SJSA1 (cell line): ENCODE results near the gene LRP2. TPM values are rescaled to one million over a fixed set of nuclear protein-coding genes. Genes with fewer than 3 reads are reported as not detected.
"Not testable (repeated sequence)": the region's sequence is repeated elsewhere in the genome, so short reads cannot be mapped to it uniquely, and the experiment has no call there.

Experiments used
- DNase-seq, 2 experiments: peaks; one replicate each; pipeline ENCODE4 v3.0.0-alpha.2; 2015 to 2020; ENCODE audit warnings: low spot score in 2 of 2, low read depth in 1 of 2
- H3K27ac ChIP-seq: fragments of 250-450 bp; sonication (Bioruptor Pico); 2 replicates; pipeline ENCODE4 v1.5.1; 2020; ENCODE audit warnings: mild to moderate bottlenecking, moderate library complexity
- H3K27me3 ChIP-seq: fragments of 250-450 bp; sonication (Bioruptor Pico); replicated peaks from 2 replicates; pipeline ENCODE4 v1.5.1; 2020; ENCODE audit warnings: mild to moderate bottlenecking, moderate library complexity
- H3K36me3 ChIP-seq: fragments of 250-450 bp; sonication (Bioruptor Pico); 2 replicates; pipeline ENCODE4 v1.5.1; 2020; ENCODE audit warnings: mild to moderate bottlenecking
- H3K4me1 ChIP-seq: fragments of 250-450 bp; sonication (Bioruptor Pico); replicated peaks from 2 replicates; pipeline ENCODE4 v1.6.1; 2021; ENCODE audit warnings: mild to moderate bottlenecking
- H3K4me3 ChIP-seq: fragments of 250-450 bp; sonication (Bioruptor Pico); 2 replicates; pipeline ENCODE4 v1.5.1; 2020; ENCODE audit warnings: mild to moderate bottlenecking
- H3K9me3 ChIP-seq: fragments of 250-450 bp; sonication (Bioruptor Pico); replicated peaks from 2 replicates; pipeline ENCODE4 v1.5.1; 2020; ENCODE audit warnings: mild to moderate bottlenecking
- total RNA-seq: library from RNA; depleted of rRNA; stranded (reverse); fragments of >200 nt; shearing (Covaris generic); gene quantifications from 2 replicates; pipeline ENCODE4 v1.2.3, GENCODE V29; 2014

LRP2 gene
- total RNA-seq, 1 experiment from 2014 or later, result 0.11 TPM

DNA sequence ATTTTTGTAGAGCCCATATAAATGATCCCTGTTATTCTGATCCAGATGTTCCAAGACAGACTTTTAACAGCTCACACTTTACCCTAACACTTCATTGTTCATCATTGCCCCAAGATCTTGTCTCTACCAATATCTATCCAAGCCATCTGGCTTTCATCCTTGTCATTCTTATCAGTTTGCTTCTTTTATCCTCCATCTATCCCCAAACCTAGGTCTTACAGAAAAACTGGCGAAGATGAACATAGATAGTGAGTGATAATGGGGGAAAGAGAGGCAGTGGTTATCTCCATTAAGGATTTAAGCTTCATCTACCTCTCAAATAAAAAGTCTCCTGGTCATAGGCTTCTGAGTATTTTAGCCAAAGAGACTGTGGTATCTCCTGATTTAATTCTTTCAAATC is 203.5 kb downstream of the LRP2 start:
- Histone ChIP-seq H3K36me3 (no peaks in the 10 kb centered on the region), H3K4me1 (no peaks in the 10 kb centered on the region), H3K27me3 (no peaks in the 10 kb centered on the region), H3K4me3 (no peak overlapping the region), H3K9me3 (no peaks in the 10 kb centered on the region), H3K27ac (no peak overlapping the region)
- DNase-seq, result no peak

DNA sequence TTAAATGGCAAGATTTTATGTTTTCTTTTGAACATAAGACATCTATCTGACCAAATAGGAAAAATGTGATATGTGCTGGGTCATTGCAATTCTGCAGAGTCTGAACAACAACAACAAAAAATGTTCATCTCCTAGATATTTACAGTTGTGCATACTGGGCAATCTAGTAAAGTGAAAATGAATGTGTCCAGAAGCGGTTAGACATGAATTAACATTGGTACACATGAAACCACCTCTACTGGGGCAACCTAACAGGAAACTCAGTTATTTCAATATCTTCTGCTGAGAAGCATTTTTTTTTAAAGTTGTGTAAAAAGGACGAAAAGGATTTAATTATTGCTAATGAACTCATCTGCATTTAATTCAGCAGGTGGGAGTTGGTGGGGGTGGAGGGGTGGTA is 216.1 kb downstream of the LRP2 start:
- H3K27me3 ChIP-seq, result no peaks in the 10 kb centered on the region
- no peak overlapping the region for H3K4me3 ChIP-seq
- no peak overlapping the region for H3K27ac ChIP-seq
- no peaks in the 10 kb centered on the region for H3K4me1 ChIP-seq
- H3K9me3 ChIP-seq, result no peaks in the 10 kb centered on the region
- no peak for DNase-seq
- no peaks in the 10 kb centered on the region for H3K36me3 ChIP-seq

GRCh38 chr2:169143998-169144397 is 218.3 kb downstream of the LRP2 start:
- H3K9me3 ChIP-seq, result no peaks in the 10 kb centered on the region
- H3K4me1 ChIP-seq, result no peaks in the 10 kb centered on the region
- H3K27ac ChIP-seq, result no peak overlapping the region
- H3K4me3 ChIP-seq, result no peak overlapping the region
- no peak for DNase-seq
- H3K27me3 ChIP-seq, result no peaks in the 10 kb centered on the region
- H3K36me3 ChIP-seq, result no peaks in the 10 kb centered on the region

DNA sequence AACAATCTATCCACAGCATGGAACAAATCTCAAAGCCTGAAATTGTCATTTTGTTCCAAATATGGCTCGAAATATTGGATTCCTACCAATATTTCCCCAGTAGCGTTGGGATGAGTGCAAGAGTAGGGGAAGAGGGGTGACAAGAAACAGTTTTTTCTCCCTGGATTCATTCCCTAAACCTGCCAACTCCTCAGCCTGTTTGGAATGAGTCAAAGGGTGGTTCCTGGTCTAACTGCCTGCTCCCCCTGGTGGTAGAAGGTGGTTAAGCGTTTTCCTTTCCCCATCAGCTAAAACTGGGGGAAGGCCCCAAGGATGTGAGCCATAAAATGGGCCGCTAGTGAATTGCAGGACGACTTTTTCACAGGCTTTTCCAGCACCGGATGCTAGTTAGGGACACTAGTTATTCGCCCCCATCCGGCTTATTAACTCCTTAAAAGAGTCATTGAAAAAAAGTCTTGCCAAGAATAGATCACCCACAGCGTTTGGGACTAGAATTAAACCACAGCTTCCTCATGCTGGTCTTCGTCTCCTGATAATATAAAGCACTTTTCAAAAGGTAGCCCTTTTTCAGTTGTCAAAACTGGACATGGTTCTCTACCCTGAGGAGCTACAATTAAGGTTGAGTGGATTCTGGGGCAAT is 220.5 kb downstream of the LRP2 start:
- H3K4me1 ChIP-seq, result no peaks in the 10 kb centered on the region
- no peaks in the 10 kb centered on the region for H3K9me3 ChIP-seq
- no peak overlapping the region for H3K4me3 ChIP-seq
- peak; percentile 43 to 62 for DNase-seq
- H3K27me3 ChIP-seq, result no peaks in the 10 kb centered on the region
- H3K27ac ChIP-seq, result no peak overlapping the region
- H3K36me3 ChIP-seq, result no peaks in the 10 kb centered on the region

DNA sequence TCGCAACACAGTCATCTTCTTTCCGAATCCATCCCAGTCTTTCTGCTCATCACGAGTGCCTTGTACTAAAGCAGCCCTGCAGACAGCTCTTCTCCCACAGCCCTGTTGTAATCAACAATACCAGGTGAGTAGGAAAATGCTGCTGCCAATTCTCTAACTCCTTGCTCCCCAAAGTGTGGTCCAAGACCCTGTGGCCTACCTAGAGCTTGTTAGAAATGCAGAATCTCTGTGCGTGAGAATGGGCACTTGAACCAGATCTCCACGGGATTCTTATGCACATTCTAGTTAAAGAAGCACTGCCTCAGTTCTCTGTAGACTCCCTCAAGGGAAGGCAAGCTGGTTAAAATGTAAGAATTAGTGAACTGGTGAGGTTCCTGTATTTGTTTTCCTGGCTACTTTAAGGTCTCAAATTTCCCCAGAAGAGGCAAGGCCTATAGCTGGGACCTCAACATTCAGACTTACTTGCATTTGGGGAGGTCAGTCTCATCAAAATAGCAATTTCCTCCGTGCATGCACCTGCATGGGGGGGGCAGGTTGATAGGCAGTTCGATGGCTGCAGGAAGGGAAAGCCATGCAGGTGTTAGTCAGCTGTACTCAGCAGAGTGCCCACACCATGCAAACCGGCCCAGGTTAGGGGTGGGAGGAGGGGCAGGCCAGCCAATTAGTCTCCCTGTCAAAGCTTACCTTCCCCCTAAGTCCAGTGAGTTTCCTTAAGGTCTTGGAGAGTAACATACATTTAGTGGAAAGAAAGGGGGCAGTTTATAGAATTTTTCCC is 222.2 kb downstream of the LRP2 start:
- no peak for DNase-seq
- H3K27me3 ChIP-seq, result no peaks in the 10 kb centered on the region
- H3K36me3 ChIP-seq, result no peaks in the 10 kb centered on the region
- H3K9me3 ChIP-seq, result no peaks in the 10 kb centered on the region
- H3K4me3 ChIP-seq, result no peak overlapping the region
- H3K4me1 ChIP-seq, result no peaks in the 10 kb centered on the region
- no peak overlapping the region for H3K27ac ChIP-seq

DNA sequence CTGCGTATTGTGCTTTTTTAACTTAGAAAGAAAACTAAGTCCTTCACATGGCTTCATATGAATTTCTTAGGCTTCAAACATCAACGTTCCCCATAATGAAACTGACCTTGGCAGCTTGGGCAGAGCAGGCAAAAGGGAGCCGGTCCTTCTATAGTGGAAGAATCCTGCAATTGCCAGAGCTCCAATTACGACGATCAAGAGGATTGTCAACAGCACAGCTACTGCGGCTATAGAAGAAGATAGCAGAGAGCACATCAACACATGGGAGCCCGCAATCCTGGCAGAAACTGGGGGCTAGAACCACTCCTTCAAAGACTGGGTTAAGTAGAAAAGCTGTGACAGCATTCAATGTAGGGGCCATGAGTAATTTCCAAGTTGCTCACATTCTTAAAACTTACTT is 223.2 kb downstream of the LRP2 start:
- H3K36me3 ChIP-seq, result no peaks in the 10 kb centered on the region
- H3K27ac ChIP-seq, result no peak overlapping the region
- no peak for DNase-seq
- H3K4me1 ChIP-seq, result no peaks in the 10 kb centered on the region
- no peaks in the 10 kb centered on the region for H3K27me3 ChIP-seq
- no peak overlapping the region for H3K4me3 ChIP-seq
- H3K9me3 ChIP-seq, result no peaks in the 10 kb centered on the region

- Histone ChIP-seq H3K36me3 (no peaks in the 10 kb centered on the region), H3K4me3 (no peak overlapping the region), H3K27me3 (no peaks in the 10 kb centered on the region), H3K9me3 (no peaks in the 10 kb centered on the region), H3K27ac (no peak overlapping the region), H3K4me1 (no peaks in the 10 kb centered on the region)
- DNase-seq, result no peak
Measured at GRCh38 chr2:169137924-169138323, 224.4 kb downstream of the LRP2 start.

GRCh38 chr2:169136885-169137534 is 225.3 kb downstream of the LRP2 start:
- H3K4me1 ChIP-seq, result no peaks in the 10 kb centered on the region
- H3K9me3 ChIP-seq, result no peaks in the 10 kb centered on the region
- H3K36me3 ChIP-seq, result no peaks in the 10 kb centered on the region
- no peak for DNase-seq
- H3K27ac ChIP-seq, result no peak overlapping the region
- peaks cover 5% of the 10 kb centered on the region; the same call in 1 of the 2 replicates for H3K27me3 ChIP-seq
- no peak overlapping the region for H3K4me3 ChIP-seq

- DNase-seq, H3K36me3 ChIP-seq, H3K9me3 ChIP-seq, H3K27ac ChIP-seq, H3K27me3 ChIP-seq, H3K4me1 ChIP-seq, H3K4me3 ChIP-seq: not testable (repeated sequence)
Measured at GRCh38 chr2:169136428-169136827, 225.9 kb downstream of the LRP2 start.

- not testable (repeated sequence) for H3K27ac ChIP-seq, H3K27me3 ChIP-seq, H3K36me3 ChIP-seq, DNase-seq, H3K4me3 ChIP-seq, H3K4me1 ChIP-seq, H3K9me3 ChIP-seq
Measured at GRCh38 chr2:169134272-169134671, 228.1 kb downstream of the LRP2 start.

GRCh38 chr2:169131587-169132512 is 230.5 kb downstream of the LRP2 start:
- H3K4me1 ChIP-seq, result no peaks in the 10 kb centered on the region
- peaks cover 6% of the 10 kb centered on the region; the same call in 1 of the 2 replicates for H3K27me3 ChIP-seq
- no peak overlapping the region for H3K4me3 ChIP-seq
- no peak overlapping the region for H3K27ac ChIP-seq
- peak in 1 of 2 experiments; percentile 33 for DNase-seq
- H3K36me3 ChIP-seq, result no peaks in the 10 kb centered on the region
- no peaks in the 10 kb centered on the region for H3K9me3 ChIP-seq

GRCh38 chr2:169129703-169130243 is 232.6 kb downstream of the LRP2 start:
- DNase-seq, result no peak
- H3K27me3 ChIP-seq, result peaks cover 6% of the 10 kb centered on the region; the same call in 1 of the 2 replicates
- H3K36me3 ChIP-seq, result no peaks in the 10 kb centered on the region
- H3K4me1 ChIP-seq, result no peaks in the 10 kb centered on the region
- H3K27ac ChIP-seq, result no peak overlapping the region
- no peak overlapping the region for H3K4me3 ChIP-seq
- no peaks in the 10 kb centered on the region for H3K9me3 ChIP-seq

- DNase-seq, result no peak
- Histone ChIP-seq H3K36me3 (no peaks in the 10 kb centered on the region), H3K4me3 (no peak overlapping the region), H3K27me3 (no peaks in the 10 kb centered on the region), H3K27ac (no peak overlapping the region), H3K4me1 (no peaks in the 10 kb centered on the region), H3K9me3 (peaks cover 3% of the 10 kb centered on the region)
Measured at GRCh38 chr2:169119851-169120250, 242.5 kb downstream of the LRP2 start.
